Measurements from ENCODE around the gene ZSCAN12. TPM values are rescaled to one million over a fixed set of nuclear protein-coding genes. Genes with fewer than 3 reads are reported as not detected.
"Not testable (repeated sequence)": the region's sequence is repeated elsewhere in the genome, so short reads cannot be mapped to it uniquely, and the experiment has no call there.

Gene ZSCAN12
- total RNA-seq, 3 donors from 2014 or later = 4.2 to 11.6 (median 7.5) TPM

- no peak for DNase-seq (ENCODE audit: low spot score in 2 of 2)
- H3K36me3 ChIP-seq = no peaks in the 10 kb centered on the region
- no peaks in the 10 kb centered on the region for H3K27me3 ChIP-seq
- intact Hi-C loops (cut with DNase I; ENCODE audit: low total_unique reads) = no loop called here
- no peak overlapping the region for H3K4me3 ChIP-seq
- no peak for TF ChIP-seq POLR2A (IDR thresholded peaks at IDR 0.05)
- TF ChIP-seq POLR2AphosphoS5 (IDR thresholded peaks at IDR 0.05) = no peak
- no peak for TF ChIP-seq CTCF (IDR thresholded peaks at IDR 0.05)
- no peaks in the 10 kb centered on the region for H3K9me3 ChIP-seq
- no peak overlapping the region for H3K27ac ChIP-seq
- H3K4me1 ChIP-seq = no peaks in the 10 kb centered on the region
Observed at GRCh38 chr6:28371280-28371679, 28.3 kb downstream of the ZSCAN12 start.

- no peak for DNase-seq (ENCODE audit: low spot score in 2 of 2)
- Histone ChIP-seq H3K27ac (no peak overlapping the region), H3K4me3 (no peak overlapping the region), H3K27me3 (no peaks in the 10 kb centered on the region), H3K9me3 (no peaks in the 10 kb centered on the region), H3K4me1 (no peaks in the 10 kb centered on the region), H3K36me3 (no peaks in the 10 kb centered on the region)
- TF ChIP-seq CTCF (IDR thresholded peaks at IDR 0.05) (no peak), POLR2A (IDR thresholded peaks at IDR 0.05) (no peak), POLR2AphosphoS5 (IDR thresholded peaks at IDR 0.05) (no peak)
- intact Hi-C loops (cut with DNase I; ENCODE audit: low total_unique reads) = no loop called here
Observed at GRCh38 chr6:28370440-28370839, 29.1 kb downstream of the ZSCAN12 start.

GRCh38 chr6:28369463-28369862, 30.1 kb downstream of the ZSCAN12 start:
- no peak overlapping the region for H3K4me3 ChIP-seq
- intact Hi-C loops (cut with DNase I; ENCODE audit: low total_unique reads) = no loop called here

GRCh38 chr6:28368522-28368921, 31.0 kb downstream of the ZSCAN12 start:
- DNase-seq (ENCODE audit: low spot score in 2 of 2) = no peak
- Histone ChIP-seq H3K36me3 (no peaks in the 10 kb centered on the region), H3K4me3 (no peak overlapping the region), H3K27me3 (no peaks in the 10 kb centered on the region), H3K27ac (no peak overlapping the region), H3K9me3 (no peaks in the 10 kb centered on the region), H3K4me1 (no peaks in the 10 kb centered on the region)
- intact Hi-C loops (cut with DNase I; ENCODE audit: low total_unique reads) = no loop called here
- TF ChIP-seq CTCF (IDR thresholded peaks at IDR 0.05) (no peak), POLR2A (IDR thresholded peaks at IDR 0.05) (no peak)

More at GRCh38 chr6:28369463-28369862, 30.1 kb downstream of the ZSCAN12 start:
- Histone ChIP-seq H3K36me3 (no peaks in the 10 kb centered on the region), H3K27me3 (no peaks in the 10 kb centered on the region), H3K9me3 (no peaks in the 10 kb centered on the region), H3K4me1 (no peaks in the 10 kb centered on the region), H3K27ac (no peak overlapping the region)
- DNase-seq (ENCODE audit: low spot score in 2 of 2) = no peak
- TF ChIP-seq POLR2A (IDR thresholded peaks at IDR 0.05) (no peak), POLR2AphosphoS5 (IDR thresholded peaks at IDR 0.05) (no peak), CTCF (IDR thresholded peaks at IDR 0.05) (no peak)

- intact Hi-C loops (cut with DNase I; ENCODE audit: low total_unique reads); H3K27ac ChIP-seq; H3K36me3 ChIP-seq; H3K9me3 ChIP-seq; DNase-seq (ENCODE audit: low spot score in 2 of 2); H3K4me3 ChIP-seq; H3K4me1 ChIP-seq; H3K27me3 ChIP-seq: not testable (repeated sequence)
Observed at GRCh38 chr6:28365590-28365989, 34.0 kb downstream of the ZSCAN12 start.

GRCh38 chr6:28360961-28361360, 38.6 kb downstream of the ZSCAN12 start:
- H3K4me3 ChIP-seq = no peak overlapping the region
- no peak for DNase-seq (ENCODE audit: low spot score in 2 of 2)
- H3K4me1 ChIP-seq = peaks cover 0 to 7% of the 10 kb centered on the region in 2 donors
- intact Hi-C loops (cut with DNase I; ENCODE audit: low total_unique reads) = no loop called here
- no peak overlapping the region for H3K27ac ChIP-seq
- TF ChIP-seq POLR2AphosphoS5 (IDR thresholded peaks at IDR 0.05) (no peak), CTCF (IDR thresholded peaks at IDR 0.05) (no peak), POLR2A (IDR thresholded peaks at IDR 0.05) (no peak)
- no peaks in the 10 kb centered on the region for H3K27me3 ChIP-seq
- H3K36me3 ChIP-seq = no peaks in the 10 kb centered on the region
- H3K9me3 ChIP-seq = no peaks in the 10 kb centered on the region

- DNase-seq (ENCODE audit: low spot score in 2 of 2); H3K4me3 ChIP-seq; H3K27me3 ChIP-seq; H3K36me3 ChIP-seq; H3K9me3 ChIP-seq; H3K27ac ChIP-seq; intact Hi-C loops (cut with DNase I; ENCODE audit: low total_unique reads); H3K4me1 ChIP-seq: not testable (repeated sequence)
Observed at GRCh38 chr6:28359562-28359961, 40.0 kb downstream of the ZSCAN12 start.
